Measurements from ENCODE around the gene IKZF2.

DNA sequence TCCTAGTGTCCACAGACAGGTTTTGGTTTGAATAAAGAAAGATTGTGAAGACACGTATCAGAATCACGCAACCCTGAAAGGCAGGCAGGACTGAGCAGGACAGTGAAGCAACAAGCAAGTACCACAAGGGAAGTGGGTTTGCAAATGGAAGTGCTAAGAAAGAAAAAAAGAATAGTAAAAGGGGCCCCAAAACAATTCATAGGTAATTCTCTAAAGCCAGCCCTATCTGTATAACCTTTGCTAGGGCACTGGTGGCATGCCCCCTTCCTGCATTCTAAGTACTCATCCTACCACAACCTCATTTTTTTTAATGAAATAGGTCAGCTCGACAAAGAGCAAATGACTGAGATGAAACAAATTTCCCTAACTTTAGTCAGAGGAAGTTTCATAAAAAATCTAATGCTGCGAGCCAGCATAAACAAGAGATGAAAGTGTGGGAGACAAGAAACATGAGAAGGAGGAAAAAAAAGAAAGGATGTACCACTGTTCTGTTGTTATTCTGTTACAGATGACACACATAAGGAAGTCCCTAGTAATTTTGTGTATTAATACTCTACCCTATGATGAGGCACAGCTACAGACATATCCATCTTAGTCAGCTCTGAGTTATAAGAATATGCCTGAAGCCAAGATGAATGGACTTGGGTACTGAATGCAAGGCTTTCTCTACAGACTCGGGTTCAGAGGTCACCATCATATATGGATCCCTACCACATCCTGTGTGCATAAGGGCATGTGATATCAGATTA is 32.2 kb downstream of the IKZF2 start:
- TF ChIP-seq, protein P1, sequence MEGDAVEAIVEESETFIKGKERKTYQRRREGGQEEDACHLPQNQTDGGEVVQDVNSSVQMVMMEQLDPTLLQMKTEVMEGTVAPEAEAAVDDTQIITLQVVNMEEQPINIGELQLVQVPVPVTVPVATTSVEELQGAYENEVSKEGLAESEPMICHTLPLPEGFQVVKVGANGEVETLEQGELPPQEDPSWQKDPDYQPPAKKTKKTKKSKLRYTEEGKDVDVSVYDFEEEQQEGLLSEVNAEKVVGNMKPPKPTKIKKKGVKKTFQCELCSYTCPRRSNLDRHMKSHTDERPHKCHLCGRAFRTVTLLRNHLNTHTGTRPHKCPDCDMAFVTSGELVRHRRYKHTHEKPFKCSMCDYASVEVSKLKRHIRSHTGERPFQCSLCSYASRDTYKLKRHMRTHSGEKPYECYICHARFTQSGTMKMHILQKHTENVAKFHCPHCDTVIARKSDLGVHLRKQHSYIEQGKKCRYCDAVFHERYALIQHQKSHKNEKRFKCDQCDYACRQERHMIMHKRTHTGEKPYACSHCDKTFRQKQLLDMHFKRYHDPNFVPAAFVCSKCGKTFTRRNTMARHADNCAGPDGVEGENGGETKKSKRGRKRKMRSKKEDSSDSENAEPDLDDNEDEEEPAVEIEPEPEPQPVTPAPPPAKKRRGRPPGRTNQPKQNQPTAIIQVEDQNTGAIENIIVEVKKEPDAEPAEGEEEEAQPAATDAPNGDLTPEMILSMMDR (IDR thresholded peaks at IDR 0.05): no peak
- no peak for TF ChIP-seq POLR2A (IDR thresholded peaks at IDR 0.05)
